Activated T-cell treated with anti-CD3 and anti-CD28 coated beads for 4 hours (primary cell): Measurements from ENCODE around the gene SLC38A3.

Experiments
- DNase-seq: peaks from one replicate; pipeline ENCODE4 v3.0.0-alpha.2; 2020

SLC38A3 gene

GRCh38 chr3:50169232-50169832 lies 35.7 kb upstream of the SLC38A3 start:
- DNase-seq, result no peak

- DNase-seq, result no peak
Measured at GRCh38 chr3:50169858-50170257, 35.2 kb upstream of the SLC38A3 start.

GRCh38 chr3:50170689-50171088 lies 34.4 kb upstream of the SLC38A3 start:
- no peak for DNase-seq

GRCh38 chr3:50171540-50172301 lies 33.4 kb upstream of the SLC38A3 start:
- no peak for DNase-seq

GRCh38 chr3:50172626-50173220 lies 32.3 kb upstream of the SLC38A3 start:
- no peak for DNase-seq

GRCh38 chr3:50173685-50174516 lies 31.2 kb upstream of the SLC38A3 start:
- no peak for DNase-seq

- no peak for DNase-seq
Measured at GRCh38 chr3:50174517-50174895, 30.6 kb upstream of the SLC38A3 start.

GRCh38 chr3:50174947-50175524 lies 30.0 kb upstream of the SLC38A3 start:
- no peak for DNase-seq

GRCh38 chr3:50177346-50177745 lies 27.7 kb upstream of the SLC38A3 start:
- DNase-seq, result no peak

GRCh38 chr3:50179710-50180109 lies 25.4 kb upstream of the SLC38A3 start:
- DNase-seq, result no peak

GRCh38 chr3:50181985-50182384 lies 23.1 kb upstream of the SLC38A3 start:
- no peak for DNase-seq

- no peak for DNase-seq
Measured at GRCh38 chr3:50182533-50183099, 22.5 kb upstream of the SLC38A3 start.

GRCh38 chr3:50183755-50184154 lies 21.3 kb upstream of the SLC38A3 start:
- no peak for DNase-seq

- DNase-seq, result no peak
Measured at GRCh38 chr3:50184242-50184978, 20.7 kb upstream of the SLC38A3 start.

- DNase-seq, result no peak
Measured at GRCh38 chr3:50185230-50185629, 19.8 kb upstream of the SLC38A3 start.

- no peak for DNase-seq
Measured at GRCh38 chr3:50186096-50186495, 19.0 kb upstream of the SLC38A3 start.

GRCh38 chr3:50187750-50188149 lies 17.3 kb upstream of the SLC38A3 start:
- no peak for DNase-seq

GRCh38 chr3:50189274-50189673 lies 15.8 kb upstream of the SLC38A3 start:
- DNase-seq, result no peak

GRCh38 chr3:50189989-50190388 lies 15.1 kb upstream of the SLC38A3 start:
- no peak for DNase-seq

GRCh38 chr3:50190936-50191660 lies 14.0 kb upstream of the SLC38A3 start, which contains the start of gene GNAT1:
GNAT1 (plus strand) TSS chr3:50191610; CDS start chr3:50191726, 116 bp downstream.
- no peak for DNase-seq

- no peak for DNase-seq
Measured at GRCh38 chr3:50192124-50192523, 12.9 kb upstream of the SLC38A3 start.
